ENCODE results near the gene PDE10A. TPM values are rescaled to one million over a fixed set of nuclear protein-coding genes. Genes with fewer than 3 reads are reported as not detected.
"Not testable (repeated sequence)": the region's sequence is repeated elsewhere in the genome, so short reads cannot be mapped to it uniquely, and the experiment has no call there.

PDE10A gene
- total RNA-seq, 4 donors from 2014 or later, result 2.9 to 8.8 (median 3.9) TPM

- DNase-seq (ENCODE audit: extremely low spot score), result no peak
- Histone ChIP-seq H3K9me3 (no peaks in the 10 kb centered on the region), H3K4me3 (no peak overlapping the region), H3K36me3 (no peaks in the 10 kb centered on the region), H3K27ac (replicated peaks in 1 of 4) (no peak overlapping the region), H3K27me3 (no peaks in the 10 kb centered on the region), H3K4me1 (no peaks in the 10 kb centered on the region)
- 20% methylated on average over 2 of the region's 2 CpGs for WGBS
- intact Hi-C loops (cut with DNase I), result no loop called here
- TF ChIP-seq CTCF (IDR thresholded peaks at IDR 0.05) (no peak), POLR2A (IDR thresholded peaks at IDR 0.05; ENCODE audit: low read depth) (no peak)
Measured at GRCh38 chr6:165508321-165508869, 154.6 kb downstream of the PDE10A start.

- Histone ChIP-seq H3K4me3 (no peak overlapping the region), H3K27ac (replicated peaks in 1 of 4) (no peak overlapping the region), H3K36me3 (no peaks in the 10 kb centered on the region), H3K9me3 (no peaks in the 10 kb centered on the region), H3K4me1 (no peaks in the 10 kb centered on the region), H3K27me3 (no peaks in the 10 kb centered on the region)
- 94% methylated on average over 2 of the region's 2 CpGs for WGBS
- intact Hi-C loops (cut with DNase I), result no loop called here
- TF ChIP-seq EP300 (IDR thresholded peaks at IDR 0.05) (no peak), POLR2A (IDR thresholded peaks at IDR 0.05; ENCODE audit: low read depth) (no peak), CTCF (IDR thresholded peaks at IDR 0.05) (no peak), POLR2AphosphoS5 (IDR thresholded peaks at IDR 0.05) (no peak)
- DNase-seq (ENCODE audit: extremely low spot score), result no peak
Measured at GRCh38 chr6:165506657-165507056, 156.4 kb downstream of the PDE10A start.

DNA sequence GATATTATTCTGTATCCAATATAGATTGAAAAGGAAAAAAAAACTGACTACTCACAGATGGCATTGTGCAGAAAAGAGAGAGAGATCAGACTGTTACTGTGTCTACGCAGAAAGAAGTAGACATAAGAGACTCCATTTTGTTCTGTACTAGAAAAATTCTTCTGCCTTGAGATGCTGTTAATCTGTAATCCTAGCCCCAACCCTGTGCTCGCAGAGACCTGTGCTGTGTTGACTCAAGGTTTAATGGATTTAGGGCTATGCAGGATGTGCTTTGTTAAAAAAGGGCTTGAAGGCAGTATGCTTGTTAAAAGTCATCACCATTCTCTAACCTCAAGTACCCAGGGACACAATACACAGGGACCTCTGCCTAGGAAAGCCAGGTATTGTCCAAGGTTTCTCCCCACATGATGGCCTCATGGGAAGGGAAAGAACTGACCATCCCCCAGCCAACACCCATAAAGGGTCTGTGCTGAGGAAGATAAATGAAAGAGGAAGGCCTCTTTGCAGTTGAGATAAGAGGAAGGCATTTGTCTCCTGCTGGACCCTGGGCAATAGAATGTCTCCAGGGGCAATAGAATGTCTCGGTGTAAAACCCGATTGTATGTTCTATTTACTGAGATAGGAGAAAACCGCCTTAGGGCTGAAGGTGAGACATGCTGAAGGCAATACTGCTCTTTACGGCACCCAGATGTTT is 162.7 kb downstream of the PDE10A start:
- H3K9me3 ChIP-seq; DNase-seq (ENCODE audit: extremely low spot score); H3K27me3 ChIP-seq; H3K36me3 ChIP-seq; H3K4me1 ChIP-seq; H3K27ac ChIP-seq (replicated peaks in 1 of 4); intact Hi-C loops (cut with DNase I); H3K4me3 ChIP-seq: not testable (repeated sequence)
- 92% methylated on average over 6 of the region's 6 CpGs for WGBS

DNA sequence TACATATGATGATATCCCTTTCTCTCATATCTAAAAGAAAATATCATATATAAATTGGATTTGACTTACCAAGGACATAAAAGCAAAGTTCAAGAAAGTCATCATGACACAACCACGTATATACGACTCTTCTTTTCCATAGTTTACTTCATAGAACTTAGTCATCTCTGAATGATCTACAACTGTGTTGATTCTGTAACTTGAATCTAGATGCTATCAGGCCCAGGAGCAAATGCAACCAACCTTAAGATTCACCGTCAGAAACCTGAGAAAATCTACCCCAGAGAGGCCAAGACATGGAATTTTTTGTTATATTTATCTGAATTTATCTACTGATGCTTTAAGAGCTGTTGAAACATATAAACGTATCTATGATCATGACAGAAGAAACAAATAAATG is 165.6 kb downstream of the PDE10A start:
- WGBS, result 87% methylated on average over 4 of the region's 4 CpGs
- H3K27ac ChIP-seq (replicated peaks in 1 of 4), result no peak overlapping the region
- intact Hi-C loops (cut with DNase I), result no loop called here
- no peaks in the 10 kb centered on the region for H3K27me3 ChIP-seq
- no peaks in the 10 kb centered on the region for H3K4me1 ChIP-seq
- no peak for TF ChIP-seq POLR2AphosphoS5 (IDR thresholded peaks at IDR 0.05)
- no peak for TF ChIP-seq POLR2A (IDR thresholded peaks at IDR 0.05; ENCODE audit: low read depth)
- TF ChIP-seq EP300 (IDR thresholded peaks at IDR 0.05), result no peak
- no peak for TF ChIP-seq CTCF (IDR thresholded peaks at IDR 0.05)
- no peak for DNase-seq (ENCODE audit: extremely low spot score)
- H3K4me3 ChIP-seq, result no peak overlapping the region
- H3K9me3 ChIP-seq, result peaks cover 0 to 4% (median 0%) of the 10 kb centered on the region in 4 donors
- no peaks in the 10 kb centered on the region for H3K36me3 ChIP-seq

GRCh38 chr6:165488624-165489295 is 174.3 kb downstream of the PDE10A start:
- WGBS, result 97% methylated on average over 5 of the region's 9 CpGs

More at GRCh38 chr6:165488624-165489295, 174.3 kb downstream of the PDE10A start:
- H3K36me3 ChIP-seq, result no peaks in the 10 kb centered on the region
- no peak overlapping the region for H3K27ac ChIP-seq (replicated peaks in 1 of 4)
- H3K4me1 ChIP-seq, result no peaks in the 10 kb centered on the region
- no peaks in the 10 kb centered on the region for H3K27me3 ChIP-seq
- no peak for DNase-seq (ENCODE audit: extremely low spot score)
- no peak overlapping the region for H3K4me3 ChIP-seq
- peaks cover 0 to 4% (median 0%) of the 10 kb centered on the region in 4 donors for H3K9me3 ChIP-seq
- TF ChIP-seq POLR2A (IDR thresholded peaks at IDR 0.05; ENCODE audit: low read depth) (no peak), EP300 (IDR thresholded peaks at IDR 0.05) (no peak), CTCF (IDR thresholded peaks at IDR 0.05) (no peak), POLR2AphosphoS5 (IDR thresholded peaks at IDR 0.05) (no peak)
- intact Hi-C loops (cut with DNase I), result no loop called here

Data from esophagus muscularis mucosa (tissue), 4 donors.